K562 (cell line): Measurements from ENCODE around the gene HIVEP3.

Source experiments
- CEBPZ ChIP-seq: fragments of 150-350 bp; IDR thresholded peaks from 2 replicates; pipeline ENCODE4 v1.6.1; 2014; ENCODE audit warnings: low read depth, mild to moderate bottlenecking, low read length, borderline replicate concordance
- HMG20B ChIP-seq: fragments of 250-450 bp; sonication (Bioruptor Pico); IDR thresholded peaks from 2 replicates; pipeline ENCODE4 v1.5.0; 2021; ENCODE audit warnings: mild to moderate bottlenecking
- JUNB ChIP-seq: fragments of 450-650 bp; formaldehyde crosslinking; conservative IDR thresholded peaks from 2 replicates; pipeline ENCODE4 v1.4.0; 2020; ENCODE audit warnings: mild to moderate bottlenecking
- PURB ChIP-seq: sonication (generic); formaldehyde crosslinking; IDR thresholded peaks from 2 replicates; pipeline ENCODE4 v1.9.0; 2021; ENCODE audit warnings: low read depth, mild to moderate bottlenecking, missing genetic modification reagents
- RCOR1 ChIP-seq, 2 experiments: IDR thresholded peaks; 2 replicates each; pipeline ENCODE4 v1.6.1; 2012; ENCODE audit warnings: low read depth in 2 of 2, low read length in 2 of 2, borderline replicate concordance in 1 of 2, improper control_type of control experiment in 1 of 2
- SIN3A ChIP-seq, 2 experiments: fragments of 150-350 bp in 1 of 2; IDR thresholded peaks; 2 replicates each; pipeline ENCODE4 v1.6.1; 2011 to 2016; ENCODE audit warnings: borderline replicate concordance in 2 of 2, low read depth in 2 of 2, low read length in 2 of 2, mild to moderate bottlenecking in 2 of 2, moderate library complexity in 2 of 2; ENCODE audit not compliant: control insufficient read depth in 1 of 2

DNA sequence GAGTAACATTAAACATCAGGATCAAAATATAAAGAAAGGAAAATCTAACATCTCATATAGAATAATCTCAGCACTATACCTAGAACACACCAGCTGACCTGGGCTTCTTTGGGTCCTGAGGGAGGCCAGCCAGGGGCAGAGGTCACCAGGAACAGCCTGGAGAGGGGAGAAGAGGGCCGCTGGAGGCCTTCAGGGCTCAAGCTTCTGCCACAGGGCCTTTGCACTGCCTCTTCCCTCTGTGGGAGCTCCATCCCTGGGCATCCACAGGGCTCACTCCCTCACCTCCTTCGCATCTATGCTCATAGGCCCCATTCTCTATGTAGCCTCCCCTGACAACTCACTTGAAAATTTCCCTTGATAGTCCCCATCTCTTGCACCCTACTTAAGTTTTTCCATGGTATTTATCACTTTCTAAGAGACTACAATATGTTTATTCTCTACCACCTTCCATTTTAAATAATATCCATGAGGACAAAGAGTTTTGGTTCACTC lies 73.9 kb downstream of the HIVEP3 start:
- TF ChIP-seq JUNB (CRISPR knock-in tag) (no peak), PURB (CRISPR knock-in tag) (no peak), SIN3A (IDR thresholded peaks at IDR 0.05; ENCODE audit: borderline replicate concordance in 2 of 2, control insufficient read depth in 1 of 2, low read depth in 2 of 2, low read length in 2 of 2) (no peak), HMG20B (CRISPR knock-in tag) (no peak), RCOR1 (IDR thresholded peaks at IDR 0.05; ENCODE audit: borderline replicate concordance in 1 of 2, low read depth in 2 of 2, low read length in 2 of 2) (no peak), CEBPZ (no peak)
